Stimulated activated CD4-positive, alpha-beta T cell treated with anti-CD3 and anti-CD28 coated beads, Interleukin-4, amount 100 ng/mL, for 24 hours (primary cell): Measurements from ENCODE around the gene RIOK1.
"Not testable (repeated sequence)": the region's sequence is repeated elsewhere in the genome, so short reads cannot be mapped to it uniquely, and the experiment has no call there.

ENCODE experiments used
- DNase-seq: peaks from one replicate; pipeline ENCODE4 v3.0.0-alpha.2; 2020

Gene RIOK1

DNA sequence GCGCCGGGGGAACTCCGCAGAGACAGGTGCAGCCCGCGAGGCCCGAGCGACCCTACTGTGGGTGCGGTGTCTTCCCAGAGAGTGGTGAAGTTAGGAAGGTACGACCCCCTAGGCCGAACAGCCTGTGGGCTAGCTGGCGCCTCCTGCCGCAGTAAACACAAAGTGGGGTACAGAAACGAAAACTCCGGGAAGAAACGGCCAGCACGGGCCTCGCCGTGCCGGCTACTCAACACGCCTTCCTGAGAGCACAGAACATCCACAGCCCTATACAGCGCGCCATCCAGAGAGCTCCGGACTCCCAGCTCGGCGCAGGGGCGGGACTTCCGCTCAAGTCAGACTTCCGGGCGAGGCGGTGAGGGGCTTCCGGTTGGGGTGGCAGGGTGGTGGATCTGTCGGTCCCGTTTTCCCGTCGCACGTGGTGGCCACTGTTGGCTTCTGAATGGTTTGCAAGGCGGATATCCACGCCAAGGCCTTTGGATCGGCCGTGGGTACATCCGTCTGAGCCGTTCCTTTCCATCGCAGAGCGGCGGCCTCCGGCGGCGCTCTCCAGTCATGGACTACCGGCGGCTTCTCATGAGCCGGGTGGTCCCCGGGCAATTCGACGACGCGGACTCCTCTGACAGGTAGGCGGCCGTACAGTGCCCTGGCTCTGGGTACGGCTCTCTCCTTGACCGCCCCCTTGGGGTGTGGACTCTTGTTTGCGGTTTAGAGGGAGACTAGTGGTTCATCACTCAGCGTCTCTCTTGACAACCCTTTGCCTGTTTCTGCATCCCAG is at the start of gene RIOK1, which contains the start of gene CAGE1:
Gene RIOK1 (plus strand): TSS at position 358 of the 775 bp plus-strand sequence. CDS start 195 bp downstream, at position 553.
Gene CAGE1 (minus strand): TSS at position 292 of the 775 bp plus-strand sequence. CDS start 2,569 bp downstream, outside the sequence.
- DNase-seq = peak; percentile 97

GRCh38 chr6:7341271-7341670 is 48.3 kb upstream of the RIOK1 start:
- no peak for DNase-seq

GRCh38 chr6:7341989-7342742 is 47.4 kb upstream of the RIOK1 start:
- no peak for DNase-seq

DNA sequence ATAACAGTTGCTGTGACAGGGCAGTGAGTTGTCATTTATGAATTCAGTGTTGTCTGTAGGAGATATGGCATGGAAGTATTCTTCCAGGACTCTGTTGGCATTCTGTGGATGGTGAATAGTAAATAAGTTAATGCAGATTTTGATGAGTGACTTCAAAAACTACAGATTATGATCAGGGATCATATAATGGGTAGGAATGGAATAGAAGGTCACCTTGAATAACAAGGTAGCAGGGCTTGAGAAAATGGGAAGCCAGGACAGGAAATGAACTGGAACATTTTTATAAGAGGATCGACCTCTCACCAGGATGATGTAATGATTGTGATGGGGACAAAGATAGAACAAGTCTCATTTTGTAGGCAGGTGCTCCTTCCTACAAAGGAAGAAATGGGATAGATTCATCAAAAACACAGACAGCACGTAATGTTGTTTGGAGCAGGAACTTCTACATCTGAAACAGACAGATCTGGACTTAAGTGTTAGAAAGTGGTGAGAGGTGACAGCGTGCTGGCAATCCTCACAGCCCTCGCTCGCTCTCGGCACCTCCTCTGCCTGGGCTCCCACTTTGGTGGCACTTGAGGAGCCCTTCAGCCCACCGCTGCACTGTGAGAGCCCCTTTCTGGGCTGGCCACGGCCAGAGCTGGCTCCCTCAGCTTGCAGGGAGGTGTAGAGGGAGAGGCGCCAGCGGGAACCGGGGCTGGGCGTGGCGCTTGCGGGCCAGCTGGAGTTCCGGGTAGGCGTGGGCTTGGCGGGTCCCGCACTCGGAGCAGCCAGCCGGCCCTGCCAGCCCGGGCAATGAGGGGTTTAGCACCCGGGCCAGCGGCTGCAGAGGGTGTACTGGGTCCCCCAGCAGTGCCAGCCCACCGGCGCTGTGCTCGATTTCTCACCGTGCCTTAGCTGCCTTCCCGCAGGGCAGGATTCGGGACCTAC is 45.8 kb upstream of the RIOK1 start:
- DNase-seq = no peak

GRCh38 chr6:7344773-7345450 is 44.7 kb upstream of the RIOK1 start:
- not testable (repeated sequence) for DNase-seq

GRCh38 chr6:7347551-7347997 is 42.0 kb upstream of the RIOK1 start:
- not testable (repeated sequence) for DNase-seq

- DNase-seq = not testable (repeated sequence)
Observed at GRCh38 chr6:7350591-7350990, 39.0 kb upstream of the RIOK1 start.

DNA sequence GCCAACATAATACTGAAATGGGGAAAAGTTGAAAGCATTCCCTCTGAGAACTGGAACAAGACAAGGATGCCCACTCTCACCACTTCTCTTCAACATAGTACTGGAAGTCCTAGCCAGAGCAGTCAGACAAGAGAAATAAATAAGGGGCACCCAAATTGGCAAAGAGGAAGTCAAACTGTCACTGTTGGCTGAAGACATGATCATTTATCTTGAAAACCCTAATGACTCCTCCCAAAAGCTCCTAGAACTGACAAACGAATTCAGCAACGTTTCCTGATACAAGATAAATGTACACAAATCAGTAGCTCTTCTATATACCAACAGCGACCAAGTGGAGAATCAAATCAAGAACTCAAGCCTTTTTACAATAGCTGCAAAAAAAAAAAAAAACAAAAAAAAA is 37.7 kb upstream of the RIOK1 start:
- not testable (repeated sequence) for DNase-seq

- DNase-seq = no peak
Observed at GRCh38 chr6:7367408-7367807, 22.2 kb upstream of the RIOK1 start.

- no peak for DNase-seq
Observed at GRCh38 chr6:7373739-7374138, 15.9 kb upstream of the RIOK1 start.

- no peak for DNase-seq
Observed at GRCh38 chr6:7377961-7378360, 11.6 kb upstream of the RIOK1 start.

GRCh38 chr6:7378740-7379139 is 10.9 kb upstream of the RIOK1 start:
- no peak for DNase-seq

- DNase-seq = no peak
Observed at GRCh38 chr6:7381092-7381491, 8.5 kb upstream of the RIOK1 start.

- DNase-seq = no peak
Observed at GRCh38 chr6:7389162-7389450, 502 bp upstream of the RIOK1 start.

DNA sequence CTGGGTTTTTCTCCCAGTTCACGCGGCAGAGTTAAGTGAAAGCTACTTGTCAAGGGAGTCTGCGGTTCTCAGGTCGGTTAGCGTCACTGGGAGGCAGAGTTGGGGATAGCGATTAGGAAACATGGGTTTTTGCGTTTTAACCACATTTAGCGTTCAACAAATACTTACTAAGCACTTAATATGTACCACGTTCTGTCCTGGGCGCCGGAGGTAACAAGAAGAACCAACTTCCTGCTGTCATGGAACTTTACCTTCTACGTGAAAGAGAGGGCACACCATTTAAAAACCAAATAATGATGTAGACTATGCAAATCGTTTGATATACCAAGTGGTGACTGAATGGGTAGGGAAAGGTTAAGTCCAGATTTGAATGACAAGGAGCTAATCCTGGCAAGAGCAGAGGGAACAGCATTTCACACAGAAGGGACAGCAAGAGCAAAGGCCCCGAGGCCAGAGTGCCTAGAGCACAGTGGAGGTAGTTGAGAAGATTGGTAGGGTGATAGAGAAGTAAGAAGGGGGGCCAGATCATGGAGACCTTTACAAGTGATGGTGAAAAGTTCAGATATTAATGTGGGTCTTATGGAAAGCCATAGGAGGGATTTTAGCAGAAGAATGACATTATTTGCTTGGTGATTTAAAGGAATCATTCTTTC is 744 bp downstream of the RIOK1 start:
- DNase-seq = no peak

GRCh38 chr6:7391151-7391550 is 1.5 kb downstream of the RIOK1 start:
- DNase-seq = no peak

DNA sequence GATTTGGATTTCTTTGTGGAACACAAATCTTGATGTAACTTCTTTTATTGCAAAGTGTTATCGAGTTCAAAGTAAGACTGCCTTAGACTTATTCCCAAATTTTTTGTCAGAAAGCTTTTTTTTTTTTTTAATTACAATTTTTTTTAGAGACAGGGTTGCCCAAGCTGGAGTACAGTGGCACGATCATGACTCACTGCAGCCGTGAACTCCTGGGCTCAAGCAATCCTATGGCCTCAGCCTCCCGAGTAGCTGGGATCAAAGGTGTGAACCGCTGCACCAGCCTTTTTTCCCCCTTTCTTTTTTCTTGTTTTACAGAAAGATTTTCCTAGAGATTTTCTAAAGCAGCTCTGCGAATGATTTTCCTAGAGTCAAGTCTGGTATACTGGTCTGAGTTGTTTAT is 2.8 kb downstream of the RIOK1 start:
- no peak for DNase-seq

DNA sequence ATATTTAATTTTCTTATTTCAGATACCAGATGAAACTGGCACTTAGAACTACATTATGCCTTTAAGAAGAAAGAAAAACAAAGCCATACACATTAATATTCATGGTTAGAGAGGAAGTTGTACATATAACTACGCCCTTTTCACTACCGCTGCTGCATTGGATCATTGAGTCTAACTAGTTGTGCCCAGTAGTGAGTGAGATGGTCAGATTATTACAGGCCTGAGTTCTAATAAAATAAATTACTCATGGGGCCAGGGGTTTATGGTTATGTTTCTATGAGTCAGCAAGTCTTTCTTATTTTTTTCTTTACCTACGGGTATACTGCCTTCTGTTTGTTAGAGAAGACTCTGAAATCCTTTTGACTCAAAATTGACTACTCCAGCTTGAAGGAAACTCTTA is 11.5 kb downstream of the RIOK1 start:
- DNase-seq = no peak

GRCh38 chr6:7402716-7403115 is 13.1 kb downstream of the RIOK1 start:
- DNase-seq = no peak

DNA sequence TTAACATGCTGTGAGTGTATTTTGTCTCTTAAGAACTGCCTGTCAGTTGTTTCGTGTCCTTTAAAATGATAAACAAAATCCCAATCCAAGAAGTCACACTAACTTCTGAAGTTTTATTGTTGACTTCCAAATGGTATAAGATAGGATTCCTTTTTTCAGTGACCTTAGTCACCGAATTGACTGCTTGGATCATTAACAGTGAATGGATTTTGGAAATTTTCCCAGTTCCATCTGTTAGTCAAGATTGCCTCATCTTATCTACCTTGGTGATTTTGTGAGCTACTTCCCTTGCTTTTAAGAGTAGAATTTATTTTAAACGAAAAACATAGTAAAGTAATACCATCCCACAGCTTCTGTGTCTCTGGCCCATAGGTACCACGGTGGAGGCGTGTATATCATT is 14.9 kb downstream of the RIOK1 start:
- no peak for DNase-seq

DNA sequence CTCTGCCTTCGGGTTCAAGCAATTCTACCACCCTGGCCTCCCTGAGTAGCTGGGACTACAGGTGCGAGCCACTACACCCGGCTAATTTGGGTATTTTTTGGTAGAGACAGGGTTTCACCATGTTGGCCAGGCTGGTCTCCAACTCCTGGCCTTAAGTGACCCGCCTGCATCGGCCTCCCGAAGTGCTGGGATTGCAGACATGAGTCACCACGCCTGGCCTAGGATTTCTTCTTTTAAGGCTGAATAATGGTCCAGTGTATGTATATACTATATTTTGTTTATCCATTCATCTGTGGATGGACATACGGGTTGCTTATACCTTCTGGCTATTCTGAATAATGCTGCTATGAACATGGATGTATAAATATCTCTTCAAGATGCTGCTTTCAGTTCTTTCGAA is 17.1 kb downstream of the RIOK1 start:
- no peak for DNase-seq

- no peak for DNase-seq
Observed at GRCh38 chr6:7409740-7410139, 20.1 kb downstream of the RIOK1 start.
